WTC11 (cell line): ENCODE measurements around the gene SEL1L3. TPM values are rescaled to one million over a fixed set of nuclear protein-coding genes. Genes with fewer than 3 reads are reported as not detected.

Source experiments
- ATAC-seq: fragments of 200-7000 bp; cut with Tn5 transposase; 2 replicates; pipeline ENCODE4 v1.10.0; 2021; ENCODE audit warnings: mild to moderate bottlenecking, moderate library complexity
- CTCF ChIA-PET: fragments of 300-600 bp; sonication (Branson Sonifier 250); formaldehyde crosslinking; loops from one replicate; lab custom pipeline; 2021; ENCODE audit warnings: antibody characterized with exemption; lab: Charles Lee
- POLR2A ChIA-PET: fragments of 350-600 bp; sonication (Branson Sonifier 250); formaldehyde crosslinking; loops from one replicate; lab custom pipeline; 2021; ENCODE audit warnings: antibody characterized with exemption; lab: Charles Lee
- DNase-seq: peaks from one replicate; pipeline ENCODE4 v3.0.0; 2021; ENCODE audit warnings: low spot score
- H3K27ac Mint-ChIP-seq: 2 replicates; pipeline ENCODE4 v1.8.0; 2021; ENCODE audit warnings: mixed read lengths
- H3K27me3 Mint-ChIP-seq: 2 replicates; pipeline ENCODE4 v1.8.0; 2021; ENCODE audit warnings: low read depth, mild to moderate bottlenecking, moderate library complexity, mixed read lengths
- H3K36me3 Mint-ChIP-seq: 2 replicates; pipeline ENCODE4 v1.8.0; 2021; ENCODE audit warnings: mixed read lengths
- H3K4me1 Mint-ChIP-seq: 2 replicates; pipeline ENCODE4 v1.8.0; 2022; ENCODE audit warnings: mixed read lengths
- H3K4me3 Mint-ChIP-seq: 2 replicates; pipeline ENCODE4 v1.8.0; 2021; ENCODE audit warnings: mild to moderate bottlenecking, moderate library complexity, mixed read lengths
- H3K9me3 Mint-ChIP-seq: 2 replicates; pipeline ENCODE4 v1.8.0; 2021; ENCODE audit warnings: mixed read lengths
- CBFB ChIP-seq: sonication (generic); formaldehyde crosslinking; IDR thresholded peaks from 2 replicates; pipeline ENCODE4 v1.8.1; 2022; ENCODE audit warnings: mild to moderate bottlenecking, low read depth, missing genetic modification reagents
- FOXP1 ChIP-seq: sonication (generic); formaldehyde crosslinking; IDR thresholded peaks from 2 replicates; pipeline ENCODE4 v1.8.0; 2022; ENCODE audit warnings: missing genetic modification reagents, mild to moderate bottlenecking, moderate library complexity, borderline replicate concordance
- GTF2I ChIP-seq: fragments of 250-450 bp; sonication (Bioruptor Pico); conservative IDR thresholded peaks from 2 replicates; pipeline ENCODE4 v1.4.0; 2021; ENCODE audit warnings: mild to moderate bottlenecking
- NFE2L1 ChIP-seq: sonication (generic); formaldehyde crosslinking; IDR thresholded peaks from 2 replicates; pipeline ENCODE4 v1.8.1; 2023; ENCODE audit warnings: missing genetic modification reagents
- total RNA-seq: library from RNA; stranded (reverse); gene quantifications from 3 replicates; pipeline ENCODE4 v1.2.3, GENCODE V29; 2021
- TF ChIP-seq, protein P1 (sequence below): sonication (generic); formaldehyde crosslinking; IDR thresholded peaks from 2 replicates; pipeline ENCODE4 v1.8.1; 2023; ENCODE audit warnings: mild to moderate bottlenecking, missing genetic modification reagents
- TF ChIP-seq, protein P2 (sequence below): fragments of 250-450 bp; sonication (Bioruptor Pico); IDR thresholded peaks from 2 replicates; pipeline ENCODE4 v1.9.0; 2021; ENCODE audit warnings: moderate library complexity, mild to moderate bottlenecking, inconsistent platforms, borderline replicate concordance
- TF ChIP-seq, protein P3 (sequence below): sonication (generic); formaldehyde crosslinking; IDR thresholded peaks from 2 replicates; pipeline ENCODE4 v1.8.1; 2022; ENCODE audit warnings: missing genetic modification reagents, borderline replicate concordance
- TF ChIP-seq, protein P4 (sequence below): fragments of 250-450 bp; sonication (Bioruptor Pico); IDR thresholded peaks from 2 replicates; pipeline ENCODE4 v1.9.0; 2021; ENCODE audit warnings: mild to moderate bottlenecking
- TF ChIP-seq, protein P5 (sequence below): sonication (generic); formaldehyde crosslinking; IDR thresholded peaks from 2 replicates; pipeline ENCODE4 v1.8.1; 2022; ENCODE audit warnings: low read depth, missing genetic modification reagents, borderline replicate concordance
- TF ChIP-seq, protein P6 (sequence below): fragments of 250-450 bp; sonication (Bioruptor Pico); conservative IDR thresholded peaks from 2 replicates; pipeline ENCODE4 v1.9.0; 2021; ENCODE audit warnings: mild to moderate bottlenecking

Gene SEL1L3
- total RNA-seq, 1 experiment from 2014 or later: 31.5 TPM

DNA sequence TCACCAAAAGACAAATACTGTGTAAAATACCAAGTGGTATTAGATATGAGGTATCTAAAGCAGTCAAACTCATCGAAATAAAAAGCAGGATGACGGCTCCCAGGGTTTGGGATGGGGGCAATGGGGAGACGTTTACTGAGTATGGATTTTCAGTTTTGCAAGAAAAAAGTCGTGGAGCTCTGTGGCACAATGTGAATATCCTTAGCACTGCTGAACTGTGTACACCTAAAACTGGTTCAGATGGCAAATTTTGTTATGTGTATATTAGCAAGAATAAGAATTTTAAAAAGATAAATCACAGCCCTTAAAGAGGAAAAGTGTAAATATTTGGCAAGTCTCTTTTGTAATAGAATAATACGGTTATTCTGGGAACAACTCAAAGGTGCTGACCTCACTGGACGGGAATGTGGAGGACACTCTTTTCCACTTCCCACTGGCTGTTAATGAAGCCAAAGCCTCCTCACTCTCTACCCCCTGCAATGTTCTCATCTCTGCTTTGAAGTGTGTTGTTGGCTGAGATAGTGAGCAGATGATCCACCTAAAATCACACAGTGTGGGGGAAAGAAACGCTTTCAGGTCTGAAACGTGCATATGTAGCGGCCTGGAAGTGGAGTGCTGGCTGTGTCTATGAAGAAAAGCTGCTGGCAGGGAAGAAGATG, 49.2 kb downstream of the SEL1L3 start (continued):
- TF ChIP-seq, protein P1, sequence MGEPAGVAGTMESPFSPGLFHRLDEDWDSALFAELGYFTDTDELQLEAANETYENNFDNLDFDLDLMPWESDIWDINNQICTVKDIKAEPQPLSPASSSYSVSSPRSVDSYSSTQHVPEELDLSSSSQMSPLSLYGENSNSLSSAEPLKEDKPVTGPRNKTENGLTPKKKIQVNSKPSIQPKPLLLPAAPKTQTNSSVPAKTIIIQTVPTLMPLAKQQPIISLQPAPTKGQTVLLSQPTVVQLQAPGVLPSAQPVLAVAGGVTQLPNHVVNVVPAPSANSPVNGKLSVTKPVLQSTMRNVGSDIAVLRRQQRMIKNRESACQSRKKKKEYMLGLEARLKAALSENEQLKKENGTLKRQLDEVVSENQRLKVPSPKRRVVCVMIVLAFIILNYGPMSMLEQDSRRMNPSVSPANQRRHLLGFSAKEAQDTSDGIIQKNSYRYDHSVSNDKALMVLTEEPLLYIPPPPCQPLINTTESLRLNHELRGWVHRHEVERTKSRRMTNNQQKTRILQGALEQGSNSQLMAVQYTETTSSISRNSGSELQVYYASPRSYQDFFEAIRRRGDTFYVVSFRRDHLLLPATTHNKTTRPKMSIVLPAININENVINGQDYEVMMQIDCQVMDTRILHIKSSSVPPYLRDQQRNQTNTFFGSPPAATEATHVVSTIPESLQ (CRISPR knock-in tag): no peak

DNA sequence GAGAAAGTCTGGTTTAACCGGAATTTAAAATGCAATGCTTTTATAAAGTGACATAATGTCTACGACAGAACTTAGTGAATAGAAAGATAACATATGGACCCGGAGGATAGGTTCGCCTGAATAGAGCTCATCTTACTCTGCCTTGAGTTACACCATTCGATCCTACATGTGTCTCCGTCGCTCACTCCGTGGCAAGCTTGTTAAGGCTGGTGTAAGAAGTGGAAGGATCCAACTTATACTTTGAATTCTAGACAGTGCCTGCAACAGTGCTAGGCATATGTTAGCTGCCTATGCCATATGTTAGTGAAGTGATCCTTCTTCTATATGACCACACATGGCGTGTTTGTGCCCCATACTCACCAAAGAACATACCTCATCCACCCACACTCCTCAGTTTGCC, 50.9 kb downstream of the SEL1L3 start:
- H3K27me3 Mint-ChIP-seq: peaks cover 29% of the 10 kb centered on the region
- H3K27ac Mint-ChIP-seq: no peak overlapping the region
- no peaks in the 10 kb centered on the region for H3K9me3 Mint-ChIP-seq
- no peak for DNase-seq
- H3K36me3 Mint-ChIP-seq: peaks cover 23% of the 10 kb centered on the region
- H3K4me1 Mint-ChIP-seq: peaks cover 46% of the 10 kb centered on the region
- no peak overlapping the region for H3K4me3 Mint-ChIP-seq
- ChIA-PET POLR2A (interaction anchor here (0.7 kb wide), 1 partner anchor 19 kb away, joined by 4 read pairs; no protein-coding TSS in a partner anchor), CTCF (interaction anchor here (2.0 kb wide), 1 partner anchor 20 kb away, joined by 10 read pairs; no protein-coding TSS in a partner anchor)
- ATAC-seq: no peak
- no peak for TF ChIP-seq CBFB (CRISPR knock-in tag)
- TF ChIP-seq, protein P2, sequence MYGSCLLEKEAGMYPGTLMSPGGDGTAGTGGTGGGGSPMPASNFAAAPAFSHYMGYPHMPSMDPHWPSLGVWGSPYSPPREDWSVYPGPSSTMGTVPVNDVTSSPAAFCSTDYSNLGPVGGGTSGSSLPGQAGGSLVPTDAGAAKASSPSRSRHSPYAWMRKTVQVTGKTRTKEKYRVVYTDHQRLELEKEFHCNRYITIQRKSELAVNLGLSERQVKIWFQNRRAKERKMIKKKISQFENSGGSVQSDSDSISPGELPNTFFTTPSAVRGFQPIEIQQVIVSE (CRISPR knock-in tag): no peak
- TF ChIP-seq, all 79 proteins: peak for 0

DNA sequence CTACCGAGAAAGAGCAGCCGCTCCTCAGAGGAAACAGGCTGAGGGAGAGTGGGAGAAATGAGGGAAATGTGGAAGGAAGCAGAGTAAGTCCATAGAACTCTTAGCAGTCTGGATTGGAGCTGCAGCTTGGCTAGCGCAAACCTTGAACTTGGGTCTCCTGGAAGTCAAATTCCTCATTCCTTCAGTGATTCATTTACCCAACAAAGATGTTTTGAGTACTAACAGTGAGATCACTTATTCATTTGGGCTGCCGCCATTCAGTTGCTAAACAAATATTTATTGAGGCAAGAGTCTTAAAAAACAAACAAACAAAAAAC, 51.5 kb downstream of the SEL1L3 start:
- Mint-ChIP-seq H3K4me3 (no peak overlapping the region), H3K4me1 (peaks cover 51% of the 10 kb centered on the region), H3K36me3 (peaks cover 19% of the 10 kb centered on the region), H3K27ac (no peak overlapping the region; the same call in 1 of the 2 replicates), H3K27me3 (peaks cover 29% of the 10 kb centered on the region), H3K9me3 (no peaks in the 10 kb centered on the region)
- POLR2A ChIA-PET: no interaction called here
- TF ChIP-seq, protein P3, sequence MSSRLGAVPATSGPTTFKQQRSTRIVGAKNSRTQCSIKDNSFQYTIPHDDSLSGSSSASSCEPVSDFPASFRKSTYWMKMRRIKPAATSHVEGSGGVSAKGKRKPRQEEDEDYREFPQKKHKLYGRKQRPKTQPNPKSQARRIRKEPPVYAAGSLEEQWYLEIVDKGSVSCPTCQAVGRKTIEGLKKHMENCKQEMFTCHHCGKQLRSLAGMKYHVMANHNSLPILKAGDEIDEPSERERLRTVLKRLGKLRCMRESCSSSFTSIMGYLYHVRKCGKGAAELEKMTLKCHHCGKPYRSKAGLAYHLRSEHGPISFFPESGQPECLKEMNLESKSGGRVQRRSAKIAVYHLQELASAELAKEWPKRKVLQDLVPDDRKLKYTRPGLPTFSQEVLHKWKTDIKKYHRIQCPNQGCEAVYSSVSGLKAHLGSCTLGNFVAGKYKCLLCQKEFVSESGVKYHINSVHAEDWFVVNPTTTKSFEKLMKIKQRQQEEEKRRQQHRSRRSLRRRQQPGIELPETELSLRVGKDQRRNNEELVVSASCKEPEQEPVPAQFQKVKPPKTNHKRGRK: no peak
- TF ChIP-seq GTF2I: no peak
- TF ChIP-seq, protein P1 (CRISPR knock-in tag): no peak
- TF ChIP-seq, protein P4, sequence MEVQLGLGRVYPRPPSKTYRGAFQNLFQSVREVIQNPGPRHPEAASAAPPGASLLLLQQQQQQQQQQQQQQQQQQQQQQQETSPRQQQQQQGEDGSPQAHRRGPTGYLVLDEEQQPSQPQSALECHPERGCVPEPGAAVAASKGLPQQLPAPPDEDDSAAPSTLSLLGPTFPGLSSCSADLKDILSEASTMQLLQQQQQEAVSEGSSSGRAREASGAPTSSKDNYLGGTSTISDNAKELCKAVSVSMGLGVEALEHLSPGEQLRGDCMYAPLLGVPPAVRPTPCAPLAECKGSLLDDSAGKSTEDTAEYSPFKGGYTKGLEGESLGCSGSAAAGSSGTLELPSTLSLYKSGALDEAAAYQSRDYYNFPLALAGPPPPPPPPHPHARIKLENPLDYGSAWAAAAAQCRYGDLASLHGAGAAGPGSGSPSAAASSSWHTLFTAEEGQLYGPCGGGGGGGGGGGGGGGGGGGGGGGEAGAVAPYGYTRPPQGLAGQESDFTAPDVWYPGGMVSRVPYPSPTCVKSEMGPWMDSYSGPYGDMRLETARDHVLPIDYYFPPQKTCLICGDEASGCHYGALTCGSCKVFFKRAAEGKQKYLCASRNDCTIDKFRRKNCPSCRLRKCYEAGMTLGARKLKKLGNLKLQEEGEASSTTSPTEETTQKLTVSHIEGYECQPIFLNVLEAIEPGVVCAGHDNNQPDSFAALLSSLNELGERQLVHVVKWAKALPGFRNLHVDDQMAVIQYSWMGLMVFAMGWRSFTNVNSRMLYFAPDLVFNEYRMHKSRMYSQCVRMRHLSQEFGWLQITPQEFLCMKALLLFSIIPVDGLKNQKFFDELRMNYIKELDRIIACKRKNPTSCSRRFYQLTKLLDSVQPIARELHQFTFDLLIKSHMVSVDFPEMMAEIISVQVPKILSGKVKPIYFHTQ (CRISPR knock-in tag): no peak
- TF ChIP-seq, protein P2 (CRISPR knock-in tag): no peak
- no peak for TF ChIP-seq NFE2L1 (CRISPR knock-in tag)
- TF ChIP-seq FOXP1: no peak
- TF ChIP-seq, protein P5, sequence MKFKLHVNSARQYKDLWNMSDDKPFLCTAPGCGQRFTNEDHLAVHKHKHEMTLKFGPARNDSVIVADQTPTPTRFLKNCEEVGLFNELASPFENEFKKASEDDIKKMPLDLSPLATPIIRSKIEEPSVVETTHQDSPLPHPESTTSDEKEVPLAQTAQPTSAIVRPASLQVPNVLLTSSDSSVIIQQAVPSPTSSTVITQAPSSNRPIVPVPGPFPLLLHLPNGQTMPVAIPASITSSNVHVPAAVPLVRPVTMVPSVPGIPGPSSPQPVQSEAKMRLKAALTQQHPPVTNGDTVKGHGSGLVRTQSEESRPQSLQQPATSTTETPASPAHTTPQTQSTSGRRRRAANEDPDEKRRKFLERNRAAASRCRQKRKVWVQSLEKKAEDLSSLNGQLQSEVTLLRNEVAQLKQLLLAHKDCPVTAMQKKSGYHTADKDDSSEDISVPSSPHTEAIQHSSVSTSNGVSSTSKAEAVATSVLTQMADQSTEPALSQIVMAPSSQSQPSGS: no peak
- TF ChIP-seq, protein P6, sequence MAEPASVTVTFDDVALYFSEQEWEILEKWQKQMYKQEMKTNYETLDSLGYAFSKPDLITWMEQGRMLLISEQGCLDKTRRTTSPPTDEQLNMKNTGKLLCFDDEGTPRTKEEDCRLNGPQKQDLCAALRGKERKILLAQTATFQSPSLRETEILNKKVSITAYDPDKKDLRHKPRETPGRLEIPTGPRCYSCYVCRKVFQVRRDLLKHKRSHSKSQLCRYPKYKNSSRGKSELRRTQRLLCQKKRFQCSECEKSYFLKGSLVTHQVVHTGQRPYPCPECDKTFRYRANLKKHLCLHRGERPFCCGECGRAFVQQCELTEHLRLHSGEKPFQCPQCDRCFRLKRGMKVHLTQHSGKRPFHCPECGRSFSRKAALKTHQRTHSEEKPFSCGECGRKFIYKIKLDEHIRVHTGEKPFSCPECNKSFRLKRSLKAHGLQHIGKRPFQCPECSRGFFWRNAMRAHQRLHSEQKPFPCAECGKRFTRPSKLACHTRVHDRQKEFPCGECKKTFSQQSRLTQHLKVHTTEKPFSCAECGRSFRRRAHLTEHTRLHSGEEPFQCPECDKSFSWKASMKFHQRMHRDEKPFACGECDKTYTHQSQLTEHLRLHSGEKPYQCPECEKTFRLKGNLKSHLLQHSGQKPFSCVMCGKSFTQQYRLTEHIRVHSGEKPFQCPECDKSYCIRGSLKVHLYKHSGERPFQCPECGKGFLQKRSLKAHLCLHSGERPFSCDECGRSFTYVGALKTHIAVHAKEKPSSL: no peak
- ATAC-seq: no peak
- CTCF ChIA-PET: interaction anchor here (2.0 kb wide), 1 partner anchor 19 kb away, joined by 10 read pairs; no protein-coding TSS in a partner anchor
- DNase-seq: no peak
